NB4 (cell line): ENCODE data around the gene TRPC6.

ENCODE experiments used
- DNase-seq: peaks from one replicate; pipeline ENCODE4 v3.0.0; 2010; ENCODE audit warnings: low read depth
- H3K4me3 ChIP-seq: one replicate; pipeline ENCODE4 v1.5.1; 2011; ENCODE audit warnings: mild to moderate bottlenecking, low read depth, low read length, moderate library complexity
- MYC ChIP-seq: IDR thresholded peaks from 2 replicates; pipeline ENCODE4 v1.6.1; 2011; ENCODE audit warnings: low read depth, low read length
- POLR2A ChIP-seq: IDR thresholded peaks from 2 replicates; pipeline ENCODE4 v1.6.1; 2011; ENCODE audit warnings: mild to moderate bottlenecking; ENCODE audit not compliant: insufficient read length; ENCODE audit errors: extremely low read depth
- TF ChIP-seq, protein P1 (sequence below): IDR thresholded peaks from one replicate; pipeline ENCODE4 v1.5.1; 2012; ENCODE audit warnings: low read depth, low read length
- TF ChIP-seq, protein P2 (sequence below): IDR thresholded peaks from 2 replicates; pipeline ENCODE4 v1.6.1; 2011; ENCODE audit warnings: low read depth, low read length

The TRPC6 gene

DNA sequence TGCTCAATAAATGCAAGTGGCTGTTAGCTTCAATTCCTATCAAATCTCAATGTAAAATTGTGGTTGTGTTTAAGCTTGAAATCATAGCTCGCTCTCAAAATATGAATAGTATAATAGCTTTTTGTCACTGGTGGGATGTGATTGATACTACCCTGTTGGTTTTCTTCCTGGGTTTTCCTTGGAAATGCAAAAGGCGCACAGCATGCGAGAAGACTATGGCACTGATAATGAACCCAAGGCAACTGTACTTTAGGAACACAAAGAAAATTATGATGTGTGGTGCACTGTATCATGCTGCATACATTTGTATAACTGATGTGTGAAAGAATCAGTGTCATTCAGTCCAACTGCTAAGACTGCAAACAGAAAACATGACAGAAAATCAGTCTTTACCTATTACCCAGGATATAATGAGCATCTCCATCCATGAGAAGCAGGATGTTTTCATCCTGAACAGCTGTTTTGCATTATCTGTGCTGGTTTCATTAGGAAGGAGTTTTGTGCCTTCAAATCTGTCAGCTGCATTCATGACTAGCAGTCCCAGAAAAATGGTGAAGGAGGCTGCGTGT lies 101.2 kb downstream of the TRPC6 start:
- no peak for TF ChIP-seq POLR2A
- no peak for DNase-seq
- H3K4me3 ChIP-seq: no peak overlapping the region

DNA sequence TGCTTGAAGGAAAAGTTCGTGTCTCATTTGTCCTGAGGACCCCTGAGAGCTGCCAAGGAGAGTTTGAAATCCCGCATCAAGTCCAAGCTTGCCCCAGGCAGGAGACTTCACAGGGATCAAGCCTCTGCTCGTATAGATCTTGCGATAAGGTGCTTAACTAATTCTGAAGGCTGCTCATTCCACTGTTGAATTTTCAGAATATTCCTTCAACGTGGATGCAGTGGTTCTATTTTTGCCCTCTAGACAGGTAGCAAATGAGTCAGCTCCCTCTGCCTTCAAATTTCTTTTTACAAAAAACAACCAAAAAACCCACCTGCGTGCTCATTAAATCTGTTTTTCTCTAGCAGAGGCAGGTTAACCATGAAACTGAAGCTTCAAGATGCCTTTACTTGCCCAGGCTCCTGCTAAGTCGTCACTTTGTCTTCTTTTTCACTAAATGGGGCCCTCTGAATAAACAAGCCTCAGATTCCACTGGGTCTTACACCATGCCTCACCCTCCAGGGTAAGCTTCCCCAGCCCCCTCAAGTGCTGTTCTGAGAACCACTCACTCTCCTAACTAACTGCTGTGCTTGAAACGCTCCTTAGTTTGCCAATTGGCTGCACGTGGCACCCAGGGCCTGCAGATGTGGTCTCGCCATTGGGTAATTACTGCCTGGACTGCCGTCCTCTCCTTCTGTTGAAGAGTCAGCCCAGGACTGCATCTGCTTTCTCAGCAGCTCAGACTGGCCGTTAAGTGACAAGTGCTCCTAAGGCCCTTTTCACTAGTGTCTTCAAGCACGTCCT lies 105.0 kb downstream of the TRPC6 start:
- no peak for DNase-seq
- no peak for TF ChIP-seq POLR2A
- TF ChIP-seq, protein P1, sequence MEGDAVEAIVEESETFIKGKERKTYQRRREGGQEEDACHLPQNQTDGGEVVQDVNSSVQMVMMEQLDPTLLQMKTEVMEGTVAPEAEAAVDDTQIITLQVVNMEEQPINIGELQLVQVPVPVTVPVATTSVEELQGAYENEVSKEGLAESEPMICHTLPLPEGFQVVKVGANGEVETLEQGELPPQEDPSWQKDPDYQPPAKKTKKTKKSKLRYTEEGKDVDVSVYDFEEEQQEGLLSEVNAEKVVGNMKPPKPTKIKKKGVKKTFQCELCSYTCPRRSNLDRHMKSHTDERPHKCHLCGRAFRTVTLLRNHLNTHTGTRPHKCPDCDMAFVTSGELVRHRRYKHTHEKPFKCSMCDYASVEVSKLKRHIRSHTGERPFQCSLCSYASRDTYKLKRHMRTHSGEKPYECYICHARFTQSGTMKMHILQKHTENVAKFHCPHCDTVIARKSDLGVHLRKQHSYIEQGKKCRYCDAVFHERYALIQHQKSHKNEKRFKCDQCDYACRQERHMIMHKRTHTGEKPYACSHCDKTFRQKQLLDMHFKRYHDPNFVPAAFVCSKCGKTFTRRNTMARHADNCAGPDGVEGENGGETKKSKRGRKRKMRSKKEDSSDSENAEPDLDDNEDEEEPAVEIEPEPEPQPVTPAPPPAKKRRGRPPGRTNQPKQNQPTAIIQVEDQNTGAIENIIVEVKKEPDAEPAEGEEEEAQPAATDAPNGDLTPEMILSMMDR: no peak
- TF ChIP-seq MYC: no peak
- TF ChIP-seq, protein P2, sequence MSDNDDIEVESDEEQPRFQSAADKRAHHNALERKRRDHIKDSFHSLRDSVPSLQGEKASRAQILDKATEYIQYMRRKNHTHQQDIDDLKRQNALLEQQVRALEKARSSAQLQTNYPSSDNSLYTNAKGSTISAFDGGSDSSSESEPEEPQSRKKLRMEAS: no peak
- no peak overlapping the region for H3K4me3 ChIP-seq

DNA sequence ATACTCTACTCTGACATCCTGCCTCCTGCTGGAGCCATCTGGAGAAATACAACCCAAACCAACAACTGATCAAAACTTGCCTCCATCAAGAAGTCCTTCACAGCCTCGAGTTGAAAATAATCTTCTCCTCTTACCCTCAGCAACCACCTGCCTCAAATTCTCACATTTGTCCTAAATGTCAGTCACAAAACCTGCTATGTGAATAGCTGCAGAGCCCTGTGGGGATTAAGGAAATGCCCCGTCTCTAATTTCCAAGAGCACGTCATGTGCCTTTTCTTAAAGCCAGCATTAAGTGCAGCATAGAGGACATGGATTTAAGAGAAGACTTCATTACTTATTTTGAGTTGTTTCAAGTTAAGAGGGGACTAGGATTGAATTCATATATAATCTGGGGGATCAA lies 105.9 kb downstream of the TRPC6 start:
- DNase-seq: no peak
- TF ChIP-seq, protein P2: no peak
- TF ChIP-seq, protein P1: no peak
- TF ChIP-seq MYC (no peak), POLR2A (no peak)
- H3K4me3 ChIP-seq: no peak overlapping the region

DNA sequence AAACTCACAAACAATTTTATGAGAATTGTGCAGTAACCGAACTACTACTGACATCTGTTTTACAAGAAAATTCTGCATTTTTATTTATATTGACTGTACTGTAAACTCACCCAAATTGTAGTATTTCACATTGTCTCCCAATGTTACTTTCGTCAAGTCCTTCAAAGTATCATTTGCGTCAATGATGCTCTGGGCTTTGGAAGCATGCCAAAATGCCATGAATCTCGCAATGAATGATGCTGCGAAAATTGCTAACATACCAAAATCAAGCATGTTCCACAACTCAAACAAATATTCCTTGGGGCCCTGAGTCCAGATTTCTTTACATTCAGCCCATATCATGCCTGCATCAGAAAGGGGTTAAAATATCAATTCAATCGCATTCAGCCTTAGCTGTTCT lies 107.6 kb downstream of the TRPC6 start:
- TF ChIP-seq, protein P2: no peak
- TF ChIP-seq, protein P1: no peak
- TF ChIP-seq POLR2A: no peak
- no peak overlapping the region for H3K4me3 ChIP-seq
- DNase-seq: no peak

DNA sequence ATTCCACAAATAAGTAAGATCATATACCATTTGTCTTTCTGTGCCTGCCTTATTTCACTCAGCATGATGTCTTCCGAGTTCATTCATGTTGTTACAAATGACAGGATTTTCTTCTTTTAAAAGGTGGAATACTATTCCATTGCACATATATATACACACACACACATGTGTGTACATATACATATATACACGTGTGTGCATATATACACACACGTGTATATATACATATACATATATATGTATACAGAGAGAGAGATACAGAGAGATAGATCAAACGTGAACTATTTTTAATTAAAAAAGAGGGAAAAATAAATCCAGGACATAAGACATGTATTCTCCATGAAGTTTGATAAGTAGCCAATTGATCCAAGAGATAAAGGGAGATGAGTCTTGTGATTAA lies 108.1 kb downstream of the TRPC6 start:
- no peak for TF ChIP-seq MYC
- TF ChIP-seq, protein P1: no peak
- no peak for TF ChIP-seq POLR2A
- TF ChIP-seq, protein P2: no peak
- H3K4me3 ChIP-seq: no peak overlapping the region
- DNase-seq: no peak

DNA sequence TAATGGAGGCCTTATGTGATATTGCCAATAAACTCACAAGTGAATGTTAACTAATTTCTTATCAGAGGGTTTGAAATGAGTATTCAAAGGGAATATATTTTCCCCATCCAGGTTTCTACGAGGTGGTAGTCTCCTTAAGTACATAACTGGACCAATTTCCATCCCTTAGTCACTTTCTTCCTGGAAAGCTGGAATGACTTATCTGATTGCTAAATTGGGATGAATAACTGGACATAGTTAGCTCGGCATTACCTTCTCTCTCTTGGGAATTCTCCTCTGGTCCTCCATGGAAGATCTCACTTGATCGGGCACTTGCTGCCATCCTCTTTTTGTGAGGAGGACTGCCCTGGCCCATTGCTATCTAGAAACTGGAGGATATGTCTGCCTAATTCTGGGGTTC lies 109.1 kb downstream of the TRPC6 start:
- no peak for DNase-seq
- no peak for TF ChIP-seq MYC
- TF ChIP-seq, protein P2: no peak
- TF ChIP-seq, protein P1: no peak
- no peak for TF ChIP-seq POLR2A
- H3K4me3 ChIP-seq: no peak overlapping the region
